Loucy (cell line): ENCODE data around the gene PDE9A.

Experiments used
- H2AFZ ChIP-seq: fragments of 200-600 bp; sonication (generic); 2 replicates; pipeline ENCODE4 v1.6.0; 2016; ENCODE audit warnings: antibody characterized with exemption, mild to moderate bottlenecking, low read length, moderate library complexity
- H3F3A ChIP-seq: fragments of 200-600 bp; 2 replicates; pipeline ENCODE4 v1.6.0; 2016; ENCODE audit warnings: antibody characterized with exemption, low read depth, mild to moderate bottlenecking
- H3K27me3 ChIP-seq: fragments of 200-600 bp; sonication (generic); 2 replicates; pipeline ENCODE4 v1.6.1; 2014; ENCODE audit warnings: low read length, mild to moderate bottlenecking; ENCODE audit not compliant: insufficient read depth, poor library complexity, severe bottlenecking
- H3K36me3 ChIP-seq: fragments of 200-600 bp; sonication (generic); 2 replicates; pipeline ENCODE4 v1.6.1; 2016; ENCODE audit warnings: low read length; ENCODE audit not compliant: insufficient read depth
- H3K4me1 ChIP-seq: fragments of 200-600 bp; sonication (generic); 2 replicates; pipeline ENCODE4 v1.5.1; 2014; ENCODE audit warnings: low read length, mild to moderate bottlenecking; ENCODE audit not compliant: insufficient read depth, poor library complexity, severe bottlenecking
- H3K4me2 ChIP-seq: fragments of 200-600 bp; sonication (generic); 2 replicates; pipeline ENCODE4 v1.6.0; 2014; ENCODE audit warnings: antibody characterized with exemption, low read length, low read depth, mild to moderate bottlenecking; ENCODE audit not compliant: poor library complexity, severe bottlenecking
- H3K4me3 ChIP-seq: fragments of 200-600 bp; sonication (generic); 2 replicates; pipeline ENCODE4 v1.5.1; 2014; ENCODE audit warnings: low read length, mild to moderate bottlenecking, mixed read lengths; ENCODE audit not compliant: poor library complexity, severe bottlenecking
- H3K79me2 ChIP-seq: fragments of 200-600 bp; sonication (generic); 2 replicates; pipeline ENCODE4 v1.6.1; 2014; ENCODE audit warnings: low read length; ENCODE audit not compliant: insufficient read depth
- H3K9ac ChIP-seq: fragments of 200-600 bp; sonication (generic); 2 replicates; pipeline ENCODE4 v1.6.0; 2014; ENCODE audit warnings: mild to moderate bottlenecking, low read depth, low read length, moderate library complexity; ENCODE audit not compliant: poor library complexity, severe bottlenecking
- H3K9me2 ChIP-seq: fragments of 200-600 bp; sonication (generic); replicated peaks from 2 replicates; pipeline ENCODE4 v1.6.1; 2016; ENCODE audit warnings: low read depth, low read length, mixed read lengths
- H3K9me3 ChIP-seq: fragments of 200-600 bp; sonication (generic); 2 replicates; pipeline ENCODE4 v1.6.1; 2014; ENCODE audit warnings: mild to moderate bottlenecking, antibody characterized with exemption, low read length, low read depth; ENCODE audit not compliant: insufficient read depth
- H4K20me1 ChIP-seq: fragments of 200-600 bp; sonication (generic); 2 replicates; pipeline ENCODE4 v1.6.0; 2014; ENCODE audit warnings: antibody characterized with exemption, low read length, mild to moderate bottlenecking; ENCODE audit not compliant: insufficient read depth, poor library complexity, severe bottlenecking
- EZH2phosphoT487 ChIP-seq: fragments of 200-600 bp; IDR thresholded peaks from 2 replicates; pipeline ENCODE4 v1.6.1; 2018; ENCODE audit warnings: antibody characterized with exemption, mild to moderate bottlenecking, moderate library complexity, borderline replicate concordance
- TF ChIP-seq, protein P1 (sequence below): fragments of 200-600 bp; sonication (generic); conservative IDR thresholded peaks from 2 replicates; pipeline ENCODE4 v1.5.1; 2014; ENCODE audit warnings: mild to moderate bottlenecking, antibody characterized with exemption, low read length

Gene PDE9A

DNA sequence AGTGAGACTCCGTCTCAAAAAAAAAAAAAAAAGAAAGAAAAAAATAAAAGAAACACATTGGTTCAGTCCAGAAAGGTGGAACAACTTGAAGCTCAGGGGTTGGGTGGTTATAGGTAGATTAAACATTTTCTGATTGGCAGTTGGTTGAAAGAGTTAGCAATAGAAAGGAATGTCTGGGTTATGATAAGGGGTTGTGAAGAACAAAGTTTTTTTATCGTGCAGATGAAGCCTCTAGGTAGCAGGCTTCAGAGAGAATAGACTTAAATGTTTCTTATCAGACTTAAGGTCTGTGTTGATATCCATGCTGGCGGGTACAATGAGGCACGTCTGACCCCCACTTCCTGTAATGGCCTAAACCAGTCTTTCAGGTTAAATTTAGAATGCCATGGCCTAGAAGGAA is 45.0 kb upstream of the PDE9A start:
- TF ChIP-seq, protein P1, sequence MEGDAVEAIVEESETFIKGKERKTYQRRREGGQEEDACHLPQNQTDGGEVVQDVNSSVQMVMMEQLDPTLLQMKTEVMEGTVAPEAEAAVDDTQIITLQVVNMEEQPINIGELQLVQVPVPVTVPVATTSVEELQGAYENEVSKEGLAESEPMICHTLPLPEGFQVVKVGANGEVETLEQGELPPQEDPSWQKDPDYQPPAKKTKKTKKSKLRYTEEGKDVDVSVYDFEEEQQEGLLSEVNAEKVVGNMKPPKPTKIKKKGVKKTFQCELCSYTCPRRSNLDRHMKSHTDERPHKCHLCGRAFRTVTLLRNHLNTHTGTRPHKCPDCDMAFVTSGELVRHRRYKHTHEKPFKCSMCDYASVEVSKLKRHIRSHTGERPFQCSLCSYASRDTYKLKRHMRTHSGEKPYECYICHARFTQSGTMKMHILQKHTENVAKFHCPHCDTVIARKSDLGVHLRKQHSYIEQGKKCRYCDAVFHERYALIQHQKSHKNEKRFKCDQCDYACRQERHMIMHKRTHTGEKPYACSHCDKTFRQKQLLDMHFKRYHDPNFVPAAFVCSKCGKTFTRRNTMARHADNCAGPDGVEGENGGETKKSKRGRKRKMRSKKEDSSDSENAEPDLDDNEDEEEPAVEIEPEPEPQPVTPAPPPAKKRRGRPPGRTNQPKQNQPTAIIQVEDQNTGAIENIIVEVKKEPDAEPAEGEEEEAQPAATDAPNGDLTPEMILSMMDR, result no peak
- no peak for TF ChIP-seq EZH2phosphoT487
- no peaks in the 10 kb centered on the region for H3K36me3 ChIP-seq
- H3K79me2 ChIP-seq, result no peaks in the 10 kb centered on the region

DNA sequence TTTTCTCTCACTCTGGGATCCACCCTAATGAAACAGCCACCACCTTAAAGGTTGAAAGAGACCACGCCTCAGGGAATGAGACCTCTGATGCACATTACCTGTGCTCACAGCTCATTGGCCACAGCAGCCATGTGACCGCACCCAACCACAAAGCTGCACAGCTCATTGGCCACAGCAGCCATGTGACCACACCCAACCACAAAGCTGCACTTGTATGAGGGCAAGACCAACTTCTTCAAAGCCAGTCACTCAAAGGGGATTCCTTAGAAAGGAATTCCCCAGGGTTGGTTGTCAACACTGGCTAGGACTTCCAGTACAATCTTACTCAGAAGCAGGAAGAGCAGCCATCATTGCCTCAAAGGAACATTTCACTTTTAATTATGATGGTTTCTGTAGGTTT is 43.6 kb upstream of the PDE9A start:
- H3K36me3 ChIP-seq, result no peaks in the 10 kb centered on the region
- H3K79me2 ChIP-seq, result no peaks in the 10 kb centered on the region
- no peak overlapping the region for H3K4me2 ChIP-seq
- no peaks in the 10 kb centered on the region for H3K27me3 ChIP-seq
- peaks cover 11% of the 10 kb centered on the region for H3K4me1 ChIP-seq
- no peak for TF ChIP-seq EZH2phosphoT487
- TF ChIP-seq, protein P1, result no peak
- H4K20me1 ChIP-seq, result no peaks in the 10 kb centered on the region
- no peak overlapping the region for H2AFZ ChIP-seq
- no peaks in the 10 kb centered on the region for H3K9me2 ChIP-seq
- H3K9me3 ChIP-seq, result peaks cover 9% of the 10 kb centered on the region; the same call in 1 of the 2 replicates
- no peak overlapping the region for H3K9ac ChIP-seq
- no peaks in the 10 kb centered on the region for H3F3A ChIP-seq
- H3K4me3 ChIP-seq, result no peak overlapping the region

More for the DNA sequence above, 45.0 kb upstream of the PDE9A start:
- Histone ChIP-seq H2AFZ (no peak overlapping the region), H4K20me1 (no peaks in the 10 kb centered on the region), H3K4me3 (no peak overlapping the region), H3K9ac (no peak overlapping the region), H3K4me1 (no peaks in the 10 kb centered on the region), H3K9me2 (no peaks in the 10 kb centered on the region), H3F3A (no peaks in the 10 kb centered on the region), H3K27me3 (no peaks in the 10 kb centered on the region), H3K4me2 (no peak overlapping the region), H3K9me3 (peaks cover 9% of the 10 kb centered on the region; the same call in 1 of the 2 replicates)

DNA sequence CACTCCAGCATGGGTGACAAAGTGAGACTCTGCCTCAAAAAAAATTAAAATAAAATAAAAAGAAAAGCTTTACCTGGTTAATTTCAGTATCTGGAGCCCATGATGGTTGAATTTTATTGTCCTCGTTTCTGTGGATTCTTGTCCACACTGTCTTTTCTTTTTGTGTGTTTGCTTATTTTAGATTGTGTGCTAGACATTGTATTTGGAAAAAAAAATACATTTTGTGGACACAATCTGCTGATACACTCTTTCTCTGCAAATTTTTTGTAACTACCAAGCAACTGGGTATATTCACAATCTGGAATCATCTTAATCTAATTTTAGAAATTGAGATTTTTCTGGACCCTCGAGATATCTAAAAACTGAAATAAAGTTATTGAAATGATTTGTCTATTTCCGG is 41.6 kb upstream of the PDE9A start:
- H3K4me1 ChIP-seq, result peaks cover 26% of the 10 kb centered on the region
- H3F3A ChIP-seq, result no peaks in the 10 kb centered on the region
- peaks cover 6% of the 10 kb centered on the region; the same call in 1 of the 2 replicates for H3K9me3 ChIP-seq
- no peak overlapping the region for H2AFZ ChIP-seq
- no peak overlapping the region for H3K9ac ChIP-seq
- H3K9me2 ChIP-seq, result no peaks in the 10 kb centered on the region
- no peak overlapping the region for H3K4me2 ChIP-seq
- TF ChIP-seq, protein P1, result no peak
- TF ChIP-seq EZH2phosphoT487, result no peak
- no peaks in the 10 kb centered on the region for H3K79me2 ChIP-seq
- H3K4me3 ChIP-seq, result no peak overlapping the region
- no peaks in the 10 kb centered on the region for H3K27me3 ChIP-seq
- H3K36me3 ChIP-seq, result no peaks in the 10 kb centered on the region
- H4K20me1 ChIP-seq, result no peaks in the 10 kb centered on the region
